Muscle layer of duodenum (tissue), 2 donors: ENCODE measurements around the gene LRRC36.

Experiments used
- H3K27ac ChIP-seq: one replicate; pipeline ENCODE4 v1.7.0; 2013; ENCODE audit warnings: mild to moderate bottlenecking, low read length
- H3K27me3 ChIP-seq: one replicate; pipeline ENCODE4 v1.7.0; 2013; ENCODE audit warnings: low read depth, mild to moderate bottlenecking, control low read depth, low read length
- H3K36me3 ChIP-seq, 2 donors: one replicate each; pipeline ENCODE4 v1.7.0; 2013; ENCODE audit warnings: low read length in 2 of 2, control low read depth in 1 of 2, mild to moderate bottlenecking in 1 of 2; ENCODE audit not compliant: insufficient read depth in 2 of 2, control insufficient read depth in 1 of 2
- H3K4me1 ChIP-seq, 2 donors: one replicate each; pipeline ENCODE4 v1.7.0; 2013; ENCODE audit warnings: low read length in 2 of 2, mild to moderate bottlenecking in 2 of 2, control low read depth in 1 of 2, moderate library complexity in 1 of 2; ENCODE audit not compliant: insufficient read depth in 2 of 2, control insufficient read depth in 1 of 2
- H3K4me3 ChIP-seq, 2 donors: one replicate each; pipeline ENCODE4 v1.7.0; 2013; ENCODE audit warnings: low read length in 2 of 2, low read depth in 1 of 2, mild to moderate bottlenecking in 1 of 2
- H3K9me3 ChIP-seq, 2 donors: one replicate each; pipeline ENCODE4 v1.7.0; 2013; ENCODE audit warnings: low read length in 2 of 2, control low read depth in 1 of 2, mild to moderate bottlenecking in 1 of 2; ENCODE audit not compliant: control insufficient read depth in 1 of 2
- donor health status: healthy.

The LRRC36 gene

DNA sequence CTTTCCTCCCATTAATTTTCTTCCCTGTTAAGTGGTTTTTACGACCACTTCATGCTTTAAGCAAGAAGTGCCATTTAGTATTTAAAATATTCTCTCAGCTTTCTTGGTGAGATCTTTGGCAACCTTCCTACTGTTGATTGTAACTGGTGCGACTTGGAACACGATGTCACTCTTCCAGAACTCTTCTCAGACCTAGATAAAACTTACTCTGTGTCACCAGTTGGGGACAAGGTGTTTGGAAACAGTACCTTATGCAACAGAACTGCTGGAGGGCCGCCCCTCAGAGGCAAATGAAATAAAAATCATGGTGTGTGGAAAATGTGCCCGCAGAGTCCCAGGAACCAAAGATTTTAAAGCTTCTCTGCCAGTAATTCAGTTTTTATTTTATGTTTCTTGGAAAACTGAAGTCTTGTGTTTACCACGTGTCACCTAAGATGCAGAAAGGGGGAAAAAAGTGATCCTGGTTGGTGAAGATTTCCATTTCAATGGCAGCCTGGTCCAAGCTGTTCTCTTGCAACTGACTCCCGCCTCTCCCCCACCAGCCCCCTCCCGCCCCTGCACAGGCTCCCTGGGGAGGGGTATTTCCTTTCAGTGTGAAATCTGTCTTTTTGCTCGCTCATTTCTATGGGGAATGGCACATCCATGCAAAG, 97.1 kb downstream of the LRRC36 start:
- H3K36me3 ChIP-seq = no peaks in the 10 kb centered on the region
- peaks cover 0 to 6% of the 10 kb centered on the region in 2 donors for H3K4me1 ChIP-seq
- H3K27ac ChIP-seq = no peak overlapping the region
- no peaks in the 10 kb centered on the region for H3K27me3 ChIP-seq
- H3K4me3 ChIP-seq = no peak overlapping the region
- no peaks in the 10 kb centered on the region for H3K9me3 ChIP-seq

DNA sequence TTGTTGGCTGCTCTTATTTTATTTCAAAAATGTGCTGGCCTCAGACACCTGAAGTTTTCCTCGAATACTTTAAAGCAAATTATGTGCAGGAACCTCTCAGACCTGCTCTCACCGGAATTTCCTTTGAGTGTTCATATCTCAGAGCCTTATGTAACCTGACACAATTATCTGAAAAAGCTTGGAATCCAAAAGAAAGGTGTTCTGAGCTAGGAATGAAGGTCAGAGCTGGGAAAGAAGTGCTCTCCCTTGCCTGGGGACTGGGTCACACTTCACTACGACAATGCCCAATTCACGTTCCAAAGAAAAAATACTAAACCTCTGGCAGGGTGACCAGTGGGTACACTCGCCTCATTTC, 97.6 kb downstream of the LRRC36 start:
- no peak overlapping the region for H3K4me3 ChIP-seq
- no peak overlapping the region for H3K27ac ChIP-seq
- H3K9me3 ChIP-seq = no peaks in the 10 kb centered on the region
- H3K36me3 ChIP-seq = no peaks in the 10 kb centered on the region
- H3K27me3 ChIP-seq = no peaks in the 10 kb centered on the region
- H3K4me1 ChIP-seq = peaks cover 0 to 6% of the 10 kb centered on the region in 2 donors

DNA sequence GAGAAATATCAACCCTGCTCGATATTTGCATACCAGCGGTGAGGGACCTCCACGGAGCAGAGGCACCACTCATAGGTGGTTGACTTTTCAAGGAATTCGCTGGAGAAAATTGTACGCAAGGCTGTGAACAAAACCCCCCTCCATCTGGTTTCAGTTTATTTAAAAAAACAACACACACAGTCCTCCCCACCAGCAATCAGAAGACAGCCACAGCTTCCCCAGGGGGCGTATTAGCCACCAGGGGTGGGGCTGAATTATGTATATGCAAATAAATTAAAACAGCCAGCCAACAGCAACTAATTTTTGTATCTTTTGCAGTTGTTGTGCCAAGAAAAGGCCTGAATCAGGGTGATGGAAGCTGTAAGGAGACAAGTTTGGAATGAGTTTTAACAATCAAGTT, 98.4 kb downstream of the LRRC36 start:
- Histone ChIP-seq H3K4me3 (no peak overlapping the region), H3K27me3 (no peaks in the 10 kb centered on the region), H3K27ac (no peak overlapping the region), H3K36me3 (no peaks in the 10 kb centered on the region), H3K9me3 (no peaks in the 10 kb centered on the region), H3K4me1 (peaks cover 0 to 7% of the 10 kb centered on the region in 2 donors)

DNA sequence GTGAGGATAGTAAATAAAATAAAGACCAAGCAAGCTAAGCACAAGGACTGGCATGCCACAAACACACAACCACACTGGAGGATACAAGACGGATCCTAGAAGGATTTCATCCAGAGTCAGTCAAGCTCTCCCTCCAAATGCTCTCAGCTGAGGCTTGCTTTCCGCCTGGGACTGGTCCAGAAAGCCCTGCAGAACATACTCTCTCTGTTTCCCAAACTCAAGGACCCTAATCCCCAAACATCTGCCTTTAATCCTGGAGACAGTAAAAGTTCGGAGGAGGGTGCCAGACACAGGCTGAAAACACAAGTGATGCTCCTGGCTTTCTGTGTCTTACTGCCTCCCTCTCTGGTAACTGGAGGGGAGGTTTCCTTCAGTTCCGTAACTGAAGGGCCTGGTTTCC, 99.0 kb downstream of the LRRC36 start:
- H3K36me3 ChIP-seq = no peaks in the 10 kb centered on the region
- no peak overlapping the region for H3K27ac ChIP-seq
- H3K4me3 ChIP-seq = no peak overlapping the region
- H3K9me3 ChIP-seq = no peaks in the 10 kb centered on the region
- H3K4me1 ChIP-seq = peaks cover 0 to 12% of the 10 kb centered on the region in 2 donors
- no peaks in the 10 kb centered on the region for H3K27me3 ChIP-seq

DNA sequence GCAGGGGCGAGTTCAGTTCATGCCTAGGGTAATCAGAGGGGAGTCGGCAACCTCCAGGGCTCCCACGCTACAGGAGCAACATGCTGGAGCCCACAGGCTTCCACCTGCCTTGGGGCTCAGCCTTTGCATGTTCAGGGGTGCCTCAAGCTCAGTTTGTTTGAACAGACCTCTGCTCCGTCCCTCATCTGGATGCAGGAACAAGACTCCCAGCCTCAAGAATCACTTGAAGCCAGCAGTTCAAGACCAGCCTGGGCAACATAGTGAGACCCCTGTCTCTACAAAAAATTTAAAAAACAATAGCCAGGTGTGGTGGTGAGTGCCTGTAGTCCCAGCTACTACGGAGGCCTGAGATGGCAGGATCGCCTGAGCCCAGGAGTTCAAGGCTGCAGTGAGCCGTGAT, 99.4 kb downstream of the LRRC36 start:
- Histone ChIP-seq H3K27me3 (no peaks in the 10 kb centered on the region), H3K9me3 (no peaks in the 10 kb centered on the region), H3K27ac (no peak overlapping the region), H3K4me1 (peaks cover 0 to 14% of the 10 kb centered on the region in 2 donors), H3K36me3 (no peaks in the 10 kb centered on the region), H3K4me3 (no peak overlapping the region)

DNA sequence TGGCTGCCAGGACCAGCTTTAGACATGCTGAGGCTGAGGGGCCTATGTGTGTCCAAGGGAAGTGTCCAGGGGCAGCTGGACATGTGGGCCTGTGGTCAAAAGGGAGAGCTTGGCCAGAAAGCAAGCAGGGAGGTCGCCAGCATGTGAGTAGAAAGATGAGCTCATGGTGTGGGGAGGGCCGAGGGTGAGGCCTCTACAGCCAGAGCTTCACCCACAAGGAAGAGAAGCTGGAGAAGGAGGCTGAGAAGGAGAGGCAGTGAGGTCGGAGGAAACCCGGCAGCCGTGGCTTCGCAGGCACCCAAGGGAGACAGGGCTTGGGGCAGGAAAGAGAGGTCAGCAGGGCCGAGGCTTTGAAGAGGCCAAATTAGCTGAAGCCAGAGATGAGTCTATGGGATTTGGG, 100.3 kb downstream of the LRRC36 start:
- Histone ChIP-seq H3K4me3 (no peak overlapping the region), H3K4me1 (peaks cover 0 to 21% of the 10 kb centered on the region in 2 donors), H3K36me3 (no peaks in the 10 kb centered on the region), H3K27ac (no peak overlapping the region), H3K27me3 (no peaks in the 10 kb centered on the region), H3K9me3 (no peaks in the 10 kb centered on the region)

DNA sequence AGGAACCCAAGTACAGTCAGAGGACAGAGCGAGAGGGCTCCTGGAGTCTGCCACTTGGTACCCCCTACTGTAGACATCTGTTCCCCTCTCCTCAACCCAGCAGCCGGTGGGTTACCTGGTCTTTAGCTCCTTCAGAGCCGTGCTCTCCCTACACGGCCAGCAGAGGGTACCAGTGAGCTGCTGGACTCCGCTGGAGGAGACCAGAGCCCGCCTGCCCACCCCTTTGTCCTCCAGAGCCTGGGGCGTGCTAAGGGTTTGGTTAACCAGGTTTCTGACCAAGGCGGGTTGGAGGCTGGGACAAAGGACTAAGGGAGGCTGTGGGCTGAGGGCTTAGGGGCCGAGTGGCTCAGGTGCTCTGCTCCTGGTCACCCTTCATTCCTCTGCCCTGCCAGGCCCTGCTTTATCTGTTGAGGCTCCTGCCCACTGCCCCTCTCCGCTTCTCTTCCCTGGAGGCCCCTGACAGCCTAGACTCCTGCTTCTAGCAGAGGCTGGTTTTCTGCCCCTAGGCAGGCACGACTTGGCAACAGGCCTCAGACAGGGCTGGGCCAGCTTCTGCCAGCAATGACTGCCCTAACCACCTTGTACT, 101.6 kb downstream of the LRRC36 start:
- H3K4me3 ChIP-seq = no peak overlapping the region
- H3K4me1 ChIP-seq = peaks cover 0 to 21% of the 10 kb centered on the region in 2 donors
- H3K27ac ChIP-seq = no peak overlapping the region
- H3K27me3 ChIP-seq = no peaks in the 10 kb centered on the region
- no peaks in the 10 kb centered on the region for H3K9me3 ChIP-seq
- H3K36me3 ChIP-seq = no peaks in the 10 kb centered on the region

DNA sequence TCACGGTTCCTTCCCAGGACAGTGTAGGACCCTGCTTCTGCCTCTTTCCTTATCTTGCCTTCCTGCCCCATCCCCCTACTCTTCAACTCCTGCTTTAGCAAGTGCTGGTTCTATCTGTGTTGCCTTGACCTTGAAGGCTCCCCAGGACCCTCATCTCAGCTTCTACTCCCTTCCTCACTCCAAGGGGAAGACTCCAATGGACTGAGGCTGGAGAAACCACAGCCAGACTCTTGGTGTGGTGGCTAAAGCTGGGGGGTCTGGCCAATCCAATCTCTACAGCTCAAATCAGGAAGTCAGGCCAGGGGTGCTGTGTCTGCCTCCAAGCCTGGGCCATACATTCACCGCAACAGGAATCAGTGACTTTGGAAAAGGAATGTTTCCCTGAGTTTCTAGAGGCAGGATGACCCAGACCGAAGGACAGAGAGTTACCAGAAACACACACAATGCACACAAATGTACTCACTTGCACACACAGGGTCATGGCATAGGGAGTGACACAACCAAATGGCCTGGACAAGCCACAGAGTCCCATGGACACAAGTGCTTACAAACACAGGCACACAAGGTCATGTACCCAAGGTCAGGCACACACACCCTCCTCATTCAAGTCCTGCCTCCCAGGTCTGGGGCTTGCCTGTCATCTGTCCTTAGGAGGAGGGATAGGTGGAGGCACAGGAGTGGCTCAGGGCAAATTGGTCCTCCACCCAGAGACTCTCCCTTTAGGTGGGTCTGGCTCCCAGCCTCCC, 102.6 kb downstream of the LRRC36 start:
- H3K27me3 ChIP-seq = no peaks in the 10 kb centered on the region
- H3K9me3 ChIP-seq = no peaks in the 10 kb centered on the region
- H3K4me1 ChIP-seq = peaks cover 0 to 21% of the 10 kb centered on the region in 2 donors
- no peaks in the 10 kb centered on the region for H3K36me3 ChIP-seq
- H3K27ac ChIP-seq = peak overlapping the region; percentile 74
- H3K4me3 ChIP-seq = peak overlapping the region in 1 of 2 donors; percentile 11

DNA sequence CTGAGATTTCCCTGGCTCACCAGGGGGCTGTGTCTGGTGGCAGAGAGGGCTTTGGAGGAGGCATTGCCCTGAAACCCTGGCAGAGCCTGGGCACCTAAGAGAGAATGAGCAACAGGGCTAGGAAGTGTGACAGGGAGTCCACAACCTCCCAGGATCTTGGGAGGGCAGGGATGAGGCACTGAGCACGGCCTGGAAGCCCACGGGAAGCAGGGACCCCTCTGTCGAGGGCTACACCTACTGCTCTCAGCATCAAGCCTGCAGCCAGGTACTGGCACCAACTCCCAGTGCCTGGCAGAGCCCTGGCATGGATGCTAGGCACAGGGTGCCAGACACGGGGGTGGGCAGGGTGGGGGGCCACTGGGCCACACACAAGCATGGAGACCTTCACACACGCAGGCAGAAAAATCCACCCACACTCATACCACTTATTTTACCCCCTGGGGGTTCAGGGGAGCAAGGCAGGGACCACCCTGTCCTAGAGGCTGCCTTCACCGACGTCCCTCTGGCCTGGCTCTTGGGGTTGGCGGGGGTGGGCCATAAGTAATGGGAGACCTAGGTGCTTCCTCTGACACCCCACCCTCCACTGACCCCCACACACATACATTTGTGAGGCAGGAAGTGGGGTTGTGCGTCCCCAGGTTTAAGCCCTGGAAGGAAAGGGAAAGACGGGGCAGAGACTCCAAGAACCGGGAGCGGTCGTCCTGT, 103.3 kb downstream of the LRRC36 start:
- peak overlapping the region; percentile 37 to 63 for H3K4me3 ChIP-seq
- no peaks in the 10 kb centered on the region for H3K27me3 ChIP-seq
- H3K36me3 ChIP-seq = no peaks in the 10 kb centered on the region
- H3K4me1 ChIP-seq = peaks cover 0 to 21% of the 10 kb centered on the region in 2 donors
- peak overlapping the region; percentile 74 for H3K27ac ChIP-seq
- no peaks in the 10 kb centered on the region for H3K9me3 ChIP-seq

DNA sequence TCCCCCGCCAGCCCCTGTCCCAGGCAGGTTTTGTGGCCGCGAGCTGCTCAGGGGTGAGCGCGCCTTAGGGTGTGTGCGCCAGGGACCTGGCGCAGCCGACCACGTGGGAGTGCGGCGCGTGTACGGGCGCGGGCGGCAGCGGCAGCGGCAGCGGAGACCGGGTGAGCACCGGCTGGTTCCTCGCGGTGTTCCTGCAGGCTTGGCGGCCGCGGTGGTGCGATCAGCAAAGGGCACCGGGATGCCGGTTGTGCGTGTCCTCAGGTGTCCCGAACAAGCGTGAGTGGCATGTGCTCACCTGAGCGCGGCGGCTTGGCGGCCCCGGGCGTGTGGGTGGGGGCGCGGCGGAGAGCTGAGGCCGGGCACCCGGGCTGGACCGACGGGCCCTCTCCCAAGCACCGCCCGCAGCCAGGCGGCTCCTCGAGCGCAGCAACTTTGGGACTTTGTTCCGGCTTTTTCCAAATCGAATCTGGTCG, 103.9 kb downstream of the LRRC36 start:
- H3K27me3 ChIP-seq = no peaks in the 10 kb centered on the region
- no peaks in the 10 kb centered on the region for H3K9me3 ChIP-seq
- peak overlapping the region; percentile 37 to 63 for H3K4me3 ChIP-seq
- H3K27ac ChIP-seq = peak overlapping the region; percentile 74
- no peaks in the 10 kb centered on the region for H3K36me3 ChIP-seq
- H3K4me1 ChIP-seq = peaks cover 0 to 21% of the 10 kb centered on the region in 2 donors
